Fibroblast of gingiva (primary cell): ENCODE measurements around the gene UBXN6.
A peak's percentile ranks its signal among the peaks of the same experiment; 100 is the strongest.

Experiments used
- DNase-seq: peaks from one replicate; pipeline ENCODE4 v3.0.0-alpha.2; 2011; ENCODE audit warnings: low read depth

UBXN6 gene, protein sequence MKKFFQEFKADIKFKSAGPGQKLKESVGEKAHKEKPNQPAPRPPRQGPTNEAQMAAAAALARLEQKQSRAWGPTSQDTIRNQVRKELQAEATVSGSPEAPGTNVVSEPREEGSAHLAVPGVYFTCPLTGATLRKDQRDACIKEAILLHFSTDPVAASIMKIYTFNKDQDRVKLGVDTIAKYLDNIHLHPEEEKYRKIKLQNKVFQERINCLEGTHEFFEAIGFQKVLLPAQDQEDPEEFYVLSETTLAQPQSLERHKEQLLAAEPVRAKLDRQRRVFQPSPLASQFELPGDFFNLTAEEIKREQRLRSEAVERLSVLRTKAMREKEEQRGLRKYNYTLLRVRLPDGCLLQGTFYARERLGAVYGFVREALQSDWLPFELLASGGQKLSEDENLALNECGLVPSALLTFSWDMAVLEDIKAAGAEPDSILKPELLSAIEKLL

DNA sequence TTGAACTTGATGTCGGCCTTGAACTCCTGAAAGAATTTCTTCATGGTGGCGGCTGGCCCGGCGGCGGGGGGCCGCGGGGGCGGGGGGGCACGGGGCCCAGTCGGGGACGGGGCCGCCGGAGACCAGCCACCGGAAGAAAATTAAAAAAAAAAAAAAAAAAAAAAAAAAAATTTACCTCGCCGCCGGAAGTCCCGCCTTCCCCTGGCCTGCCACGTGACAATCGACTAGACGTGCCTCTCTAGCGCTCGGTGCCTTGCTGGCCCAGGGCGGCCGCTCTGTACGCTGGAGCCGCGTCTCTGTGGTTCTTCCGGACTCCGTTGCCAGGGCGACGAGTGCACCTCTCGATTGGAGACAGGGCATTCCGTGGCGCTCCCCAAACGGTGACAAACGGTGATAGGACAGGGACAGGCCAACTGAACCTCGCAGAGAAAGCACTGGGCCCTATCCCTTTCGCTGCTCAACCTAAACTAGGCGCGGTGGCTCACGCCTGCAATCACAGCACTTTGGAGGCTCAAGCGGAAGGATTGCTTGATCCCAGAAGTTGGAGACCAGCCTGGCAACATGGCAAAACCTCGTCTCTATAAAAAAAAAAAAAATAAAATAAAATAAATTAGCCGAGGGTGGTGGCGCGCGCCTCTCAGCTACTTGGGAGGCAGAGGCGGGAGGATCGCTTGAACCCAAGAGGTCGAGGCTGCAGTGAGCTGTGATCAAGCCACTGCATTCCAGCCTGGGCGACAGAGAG lies at the start of gene UBXN6:
Gene UBXN6 (minus strand): TSS at position 141 of the 742 bp plus-strand sequence. CDS start 97 bp downstream, at position 44.
- peak; percentile 100 for DNase-seq

DNA sequence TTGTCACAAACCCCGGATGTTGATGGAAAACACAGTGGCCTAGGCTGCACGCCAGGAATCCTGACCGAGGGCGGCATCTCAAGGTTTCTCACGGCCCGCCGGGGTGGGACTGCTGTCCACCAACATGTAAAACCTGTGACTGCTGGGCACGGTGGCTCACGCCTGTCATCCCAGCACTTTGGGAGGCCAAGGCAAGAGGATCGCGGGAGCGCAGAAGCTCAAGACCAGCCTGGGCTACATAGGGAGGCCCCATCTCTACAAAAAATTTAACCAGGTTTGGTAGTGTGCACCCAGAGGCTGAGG lies 49.5 kb upstream of the UBXN6 start:
- no peak for DNase-seq

DNA sequence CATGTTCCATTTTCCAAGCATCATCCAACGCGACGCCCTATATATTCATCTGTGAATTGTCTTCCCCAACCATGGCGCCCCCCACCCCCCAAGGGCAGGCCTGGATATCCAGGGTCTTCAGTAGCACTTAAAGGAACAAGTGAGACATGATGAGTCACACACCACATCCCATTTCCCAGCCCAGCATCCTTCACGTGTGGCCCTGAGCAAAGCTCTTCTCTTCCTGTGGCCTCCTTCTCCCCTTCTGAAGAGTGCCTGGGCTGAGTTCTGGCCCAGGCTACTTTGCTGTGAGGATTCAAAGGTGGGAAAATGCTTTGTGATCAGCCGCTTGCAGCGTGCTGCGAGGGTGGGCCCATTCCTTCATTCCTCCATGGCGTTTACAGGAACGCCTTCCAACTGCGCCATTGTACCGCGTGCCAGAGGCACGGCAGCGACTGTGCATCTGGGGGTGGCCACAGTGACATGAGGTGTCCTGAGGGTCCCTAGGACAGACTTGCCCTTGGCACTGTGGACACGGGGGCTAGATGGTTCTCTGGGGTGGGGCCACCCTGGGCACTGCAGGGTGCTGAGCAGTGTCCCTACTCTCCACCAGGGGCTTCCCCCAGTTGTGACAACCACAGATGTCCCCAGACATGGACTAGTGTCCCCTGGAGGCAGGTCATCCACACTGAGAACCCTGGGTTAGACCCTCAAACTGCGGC lies 49.0 kb upstream of the UBXN6 start:
- no peak for DNase-seq

DNA sequence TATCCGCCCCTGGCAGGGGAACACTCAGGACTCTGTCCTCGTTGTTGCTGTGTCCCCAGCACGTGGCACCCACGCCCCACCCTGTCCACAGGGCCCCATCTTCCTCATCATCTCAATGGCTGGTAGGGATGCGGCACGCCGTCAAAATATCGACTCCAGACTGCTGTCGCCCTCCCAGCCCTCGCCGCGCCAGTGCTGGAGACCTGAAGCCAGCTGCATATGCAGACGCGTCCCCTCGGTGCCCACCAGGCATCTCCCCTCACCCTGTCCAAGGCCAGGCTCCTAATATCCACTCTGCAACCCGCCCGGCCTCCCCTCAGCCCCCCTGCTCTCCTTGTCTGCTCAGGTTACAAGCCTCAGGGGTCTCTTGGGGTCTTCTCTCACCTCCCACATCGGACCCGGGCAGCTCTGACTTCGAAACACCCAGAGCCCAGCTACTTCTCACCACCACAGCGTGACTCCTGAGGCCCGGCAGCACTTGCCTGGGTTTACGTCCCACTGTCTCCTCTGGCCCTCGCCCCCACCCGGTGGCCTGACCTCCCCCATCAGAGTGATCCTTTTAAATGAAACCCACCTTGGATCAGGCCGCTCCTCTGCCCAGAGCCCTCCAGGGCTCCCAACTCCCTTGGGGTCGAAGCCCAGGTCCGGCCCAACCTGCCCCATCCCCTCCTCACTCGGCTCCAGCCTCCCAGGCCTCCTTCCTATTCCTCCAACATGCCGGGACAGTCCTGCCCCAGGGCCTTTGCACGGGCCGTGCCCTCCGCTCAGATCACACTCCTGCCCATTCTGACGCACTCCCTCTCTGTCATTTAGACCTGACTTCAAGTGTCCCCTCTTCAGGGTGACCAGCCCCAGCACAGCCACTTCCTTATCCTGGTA lies 48.2 kb upstream of the UBXN6 start:
- no peak for DNase-seq

DNA sequence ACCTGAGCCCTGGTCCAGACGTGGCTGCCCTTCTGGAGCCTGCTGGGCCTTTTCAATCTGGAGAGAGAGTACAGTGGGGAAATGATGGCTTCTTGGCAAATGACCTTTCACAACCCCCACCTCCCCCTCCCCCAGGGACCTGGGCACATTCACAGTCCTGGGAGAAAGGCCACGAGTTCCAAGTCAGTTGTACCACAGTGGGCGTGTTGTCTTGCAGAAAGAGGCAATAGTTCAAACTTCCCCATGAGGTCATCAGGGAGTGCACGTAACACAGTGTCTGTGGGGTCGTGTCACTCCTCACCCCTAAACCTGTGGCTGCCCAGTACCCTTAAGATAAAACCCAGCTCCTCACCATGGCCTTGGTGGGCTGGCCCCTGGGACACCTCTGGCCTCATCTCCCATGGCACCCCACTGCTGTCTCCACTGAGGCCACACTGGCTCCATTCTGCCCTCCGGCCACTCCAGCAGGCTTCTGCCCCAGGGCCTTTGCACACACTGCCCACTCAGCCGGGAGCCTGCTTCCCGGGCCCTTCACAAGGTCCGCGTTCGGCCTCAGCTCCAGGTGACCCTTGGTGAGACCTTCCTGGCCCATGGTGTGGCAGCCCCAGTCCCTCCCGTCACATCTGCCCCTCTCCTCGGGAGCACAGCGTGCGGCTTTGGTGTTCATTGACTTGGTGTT lies 47.4 kb upstream of the UBXN6 start:
- peak; percentile 26 for DNase-seq

DNA sequence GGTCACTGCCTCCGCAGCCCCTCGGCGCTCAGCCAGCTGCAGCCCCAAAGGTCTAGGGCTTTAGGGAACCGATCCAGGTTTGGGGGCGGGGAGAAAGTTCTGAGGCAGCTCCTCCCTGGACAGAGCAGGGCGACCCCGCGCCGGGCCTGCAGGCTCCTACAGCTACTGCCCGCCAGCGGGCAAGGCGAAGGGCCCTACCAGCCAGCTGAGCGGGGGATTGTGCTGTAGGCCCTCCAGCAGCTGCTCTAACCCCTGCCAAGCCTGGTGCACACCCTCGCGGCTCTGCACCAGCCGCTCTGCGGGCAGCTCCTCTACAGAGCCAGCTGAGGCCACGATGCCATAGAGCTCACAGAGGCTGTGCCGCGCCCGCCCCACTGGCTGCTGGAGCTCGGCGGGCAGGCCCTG lies 46.7 kb upstream of the UBXN6 start:
- DNase-seq, result no peak

DNA sequence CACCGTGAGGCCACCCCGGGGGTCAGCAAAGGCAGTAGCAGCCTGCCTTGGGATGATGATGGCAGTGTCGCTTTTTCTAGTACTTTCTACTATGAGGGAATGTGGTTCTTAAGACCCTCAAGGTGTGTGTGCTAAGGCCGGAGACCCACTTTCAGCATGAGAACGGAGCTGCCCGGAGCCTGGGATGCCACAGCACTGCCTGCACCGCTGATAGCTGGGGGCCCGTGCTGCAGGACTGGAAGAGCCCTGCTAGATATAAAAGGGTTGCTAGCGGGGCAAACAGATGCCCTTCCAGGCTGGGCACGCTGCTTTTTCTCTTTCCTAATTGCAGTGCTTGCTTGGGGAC lies 46.2 kb upstream of the UBXN6 start:
- DNase-seq, result no peak

DNA sequence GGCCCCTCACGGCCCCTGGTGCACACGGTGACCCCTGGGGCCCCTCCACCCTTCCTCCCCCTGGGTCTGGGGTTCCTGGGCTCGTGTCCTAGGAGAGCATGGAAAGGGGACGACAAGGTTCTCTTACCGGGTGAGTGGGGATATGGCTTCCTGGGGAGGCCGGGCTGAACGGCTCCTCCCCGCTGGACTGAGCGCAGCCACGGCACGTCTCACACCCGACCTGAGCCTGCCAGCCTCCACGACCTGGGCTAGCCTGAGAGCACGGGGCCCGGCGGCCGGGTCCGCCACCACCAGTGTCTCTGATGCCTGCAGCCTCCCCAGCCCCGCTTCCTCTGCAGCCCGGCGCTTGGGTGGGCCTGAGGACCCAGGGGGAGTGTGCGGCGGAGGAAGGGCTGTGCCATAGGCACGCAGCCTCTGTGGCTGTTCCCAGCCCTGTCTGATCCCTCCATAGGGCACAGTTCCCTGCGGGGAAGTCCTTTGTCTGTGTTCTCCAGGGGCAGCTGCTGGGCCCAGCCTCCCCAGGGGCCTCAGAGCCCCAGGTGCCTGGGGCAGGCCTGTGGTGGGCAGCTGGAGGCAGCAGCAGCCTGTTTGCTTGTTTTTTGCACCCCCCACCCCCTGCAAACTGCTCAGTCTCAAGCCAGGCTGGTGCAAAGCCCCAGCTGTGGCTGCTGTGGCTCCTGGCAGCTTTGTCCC lies 45.7 kb upstream of the UBXN6 start:
- DNase-seq, result no peak

DNA sequence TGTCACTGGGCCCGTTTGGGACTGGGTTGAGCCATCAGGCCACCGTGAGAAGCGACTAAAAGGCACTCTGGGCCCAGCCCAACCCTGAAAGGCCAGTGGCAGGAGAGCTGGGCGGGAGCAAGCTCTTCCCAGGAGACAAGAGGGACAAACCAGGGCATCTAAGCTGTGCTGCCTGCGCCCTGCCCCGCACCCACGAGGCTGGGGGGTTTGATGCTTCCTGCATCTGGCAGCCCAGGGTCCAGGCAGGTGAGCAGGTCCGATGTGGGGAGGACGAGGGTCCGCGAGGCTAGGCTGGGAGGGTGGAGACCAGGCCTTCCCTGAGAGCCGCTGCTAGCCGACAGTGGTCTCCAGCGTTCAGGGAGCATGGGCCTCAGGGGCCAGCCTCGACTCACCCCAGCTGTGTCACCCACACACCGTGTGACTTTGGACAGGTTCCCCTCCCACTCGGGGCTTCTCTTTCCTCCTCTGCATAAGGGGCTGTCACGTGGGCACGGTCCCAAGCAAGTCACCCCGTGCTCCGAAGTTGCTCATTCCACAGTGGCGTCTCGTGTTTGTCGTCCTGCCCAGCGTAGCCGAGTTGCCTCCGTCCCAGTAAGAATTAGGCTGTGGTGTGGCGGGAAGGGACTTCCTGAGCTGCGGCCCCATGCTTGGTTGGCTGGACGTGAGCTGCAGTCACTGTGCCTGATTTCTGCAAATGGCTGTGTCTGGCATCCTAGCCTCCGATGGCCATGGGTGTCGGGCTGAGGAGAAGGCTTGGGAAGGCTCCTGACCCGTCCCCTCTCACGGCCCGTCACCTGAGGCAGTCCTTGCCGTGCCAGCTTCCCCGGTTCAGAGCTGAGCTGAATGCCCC lies 44.9 kb upstream of the UBXN6 start:
- DNase-seq, result no peak

DNA sequence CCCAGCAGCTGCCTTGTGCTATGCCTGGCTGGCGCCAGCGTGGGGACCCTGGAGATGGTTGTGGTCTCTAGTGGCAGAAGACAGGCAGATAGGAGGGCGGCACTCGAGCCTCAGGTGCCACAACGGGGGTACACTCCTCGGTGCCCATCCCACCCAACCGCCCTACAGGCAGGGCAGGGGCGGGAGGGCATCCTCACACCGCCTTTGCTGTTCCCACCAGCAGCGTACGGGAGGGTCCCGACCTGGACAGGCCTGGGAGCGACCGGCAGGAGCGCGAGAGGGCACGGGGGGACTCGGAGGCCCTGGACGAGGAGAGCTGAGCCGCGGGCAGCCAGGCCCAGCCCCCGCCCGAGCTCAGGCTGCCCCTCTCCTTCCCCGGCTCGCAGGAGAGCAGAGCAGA lies 44.1 kb upstream of the UBXN6 start:
- DNase-seq, result no peak

DNA sequence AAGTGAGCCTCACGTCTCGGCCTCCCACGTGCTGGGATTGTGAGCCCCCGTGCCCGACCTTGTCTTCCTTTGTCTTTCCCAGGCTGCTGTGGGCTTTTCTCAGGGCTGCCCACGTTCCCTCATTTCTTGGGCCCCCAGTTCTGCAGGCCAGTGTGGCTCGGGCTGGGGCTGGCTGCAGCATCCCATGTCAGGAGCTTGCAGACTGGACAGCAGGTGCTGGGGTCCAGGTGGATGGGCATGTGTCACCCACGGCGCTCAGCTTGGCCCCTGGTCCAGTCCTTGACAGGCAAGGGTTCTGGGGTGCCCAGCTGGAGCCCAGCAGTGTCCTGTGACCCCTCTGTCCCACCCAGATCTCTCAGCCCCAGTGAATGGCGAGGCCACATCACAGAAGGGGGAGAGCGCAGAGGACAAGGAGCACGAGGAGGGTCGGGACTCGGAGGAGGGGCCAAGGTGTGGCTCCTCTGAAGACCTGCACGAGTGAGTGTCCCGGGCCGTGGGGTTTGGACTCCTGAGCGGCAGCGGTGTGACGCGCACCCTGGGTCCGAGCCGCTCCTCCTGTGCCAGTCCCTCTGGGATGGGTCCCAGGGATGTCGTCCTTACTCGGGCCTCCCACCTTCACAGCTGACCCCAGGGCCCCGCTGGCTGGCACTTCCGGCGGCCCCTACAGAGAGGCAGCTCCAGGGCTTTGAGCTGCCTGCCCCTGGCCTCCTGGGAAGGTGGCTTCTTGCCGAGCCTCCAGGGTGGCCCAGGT lies 43.4 kb upstream of the UBXN6 start:
- DNase-seq, result no peak

DNA sequence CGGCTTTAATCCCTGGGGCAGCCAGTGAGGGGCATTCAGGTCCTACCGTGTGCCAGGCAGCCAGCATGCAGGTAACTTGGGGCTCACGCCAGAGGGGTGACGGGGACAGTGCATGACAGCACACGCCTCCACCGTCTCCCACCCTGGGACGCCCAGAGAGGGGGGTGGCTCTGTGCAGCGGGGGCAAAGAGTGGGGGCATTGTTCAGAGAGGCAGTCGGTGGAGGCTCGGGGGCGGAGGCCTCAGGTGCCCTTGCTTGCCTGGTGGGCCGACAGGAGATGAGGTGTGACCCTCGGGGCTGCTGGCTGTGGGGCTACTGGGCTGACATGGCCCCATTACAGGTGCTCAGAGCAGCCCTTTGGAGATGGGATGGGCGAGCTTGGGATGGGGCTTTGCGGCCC lies 42.3 kb upstream of the UBXN6 start:
- DNase-seq, result no peak

DNA sequence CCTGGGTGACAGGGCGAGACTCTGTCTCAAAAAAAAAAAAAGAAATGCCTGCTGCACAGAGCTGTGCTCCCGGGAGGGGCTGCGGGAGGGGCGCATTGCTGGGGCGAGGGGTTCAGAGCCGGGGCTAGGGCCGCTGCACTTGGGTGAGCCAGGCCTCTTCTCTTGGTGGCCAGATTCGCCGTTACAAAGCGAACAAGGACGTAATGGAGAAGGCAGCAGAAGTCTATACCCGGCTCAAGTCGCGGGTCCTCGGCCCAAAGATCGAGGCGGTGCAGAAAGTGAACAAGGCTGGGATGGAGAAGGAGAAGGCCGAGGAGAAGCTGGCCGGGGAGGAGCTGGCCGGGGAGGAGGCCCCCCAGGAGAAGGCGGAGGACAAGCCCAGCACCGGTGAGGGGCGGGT lies 41.7 kb upstream of the UBXN6 start:
- DNase-seq, result no peak

DNA sequence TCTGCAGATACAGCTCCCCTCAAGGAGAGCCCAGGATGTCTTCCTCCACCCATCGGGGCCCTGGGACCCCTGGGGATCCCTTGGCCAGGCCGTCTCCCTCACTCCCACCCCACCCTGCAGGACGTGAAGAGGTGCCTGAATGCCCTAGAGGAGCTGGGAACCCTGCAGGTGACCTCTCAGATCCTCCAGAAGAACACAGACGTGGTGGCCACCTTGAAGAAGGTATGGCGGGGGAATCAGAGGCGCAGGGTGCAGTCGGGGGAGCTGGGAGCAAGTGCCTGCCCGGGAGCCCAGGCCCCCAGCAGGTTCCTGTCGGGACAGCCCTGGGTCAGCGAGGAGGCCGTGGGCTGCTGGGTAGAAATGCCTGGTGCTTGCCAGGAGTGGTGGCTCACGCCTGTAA lies 41.1 kb upstream of the UBXN6 start:
- no peak for DNase-seq

DNA sequence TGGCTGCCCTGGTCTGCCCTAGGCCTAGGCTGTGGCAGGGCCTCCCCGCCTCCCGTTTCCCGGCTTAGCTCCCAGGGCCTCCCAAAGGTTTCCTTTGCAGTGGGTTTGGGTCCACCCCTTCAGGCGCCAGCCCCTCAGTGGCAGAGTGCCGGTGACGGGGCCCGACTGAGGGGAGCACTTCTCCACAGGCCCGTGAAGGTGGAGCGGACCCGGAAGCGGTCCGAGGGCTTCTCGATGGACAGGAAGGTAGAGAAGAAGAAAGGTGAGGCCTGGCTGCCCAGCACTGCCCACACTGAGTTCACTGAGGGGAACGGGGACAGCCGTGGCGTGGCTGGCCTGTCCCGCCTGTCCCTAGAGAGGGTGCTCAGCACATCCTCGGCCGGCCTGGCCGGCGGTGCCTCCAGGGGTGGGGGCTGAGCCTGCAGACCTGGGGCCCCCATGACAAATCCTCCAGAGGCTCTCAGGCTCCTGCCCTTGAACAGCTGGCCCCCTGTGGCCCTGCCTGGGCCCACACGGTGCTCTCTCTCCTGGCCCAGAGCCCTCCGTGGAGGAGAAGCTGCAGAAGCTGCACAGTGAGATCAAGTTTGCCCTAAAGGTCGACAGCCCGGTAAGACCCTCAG lies 40.3 kb upstream of the UBXN6 start:
- no peak for DNase-seq

DNA sequence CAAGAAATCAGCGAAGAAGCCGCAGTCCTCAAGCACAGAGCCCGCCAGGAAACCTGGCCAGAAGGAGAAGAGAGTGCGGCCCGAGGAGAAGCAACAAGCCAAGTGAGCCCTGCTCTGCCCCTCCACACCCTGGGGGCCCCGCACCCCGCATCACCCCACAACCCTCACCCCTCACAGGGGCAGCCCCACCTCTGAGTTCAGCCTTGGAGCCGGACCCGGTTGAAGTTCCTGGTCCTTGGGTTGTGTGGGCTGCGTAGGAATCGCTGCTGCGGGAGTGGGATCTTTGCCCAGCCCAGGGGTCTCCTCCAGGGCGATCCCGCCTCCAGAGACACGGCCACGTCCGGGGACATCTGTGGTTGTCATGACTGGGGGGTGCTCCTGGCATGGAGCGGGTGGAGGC lies 38.7 kb upstream of the UBXN6 start:
- DNase-seq, result no peak

DNA sequence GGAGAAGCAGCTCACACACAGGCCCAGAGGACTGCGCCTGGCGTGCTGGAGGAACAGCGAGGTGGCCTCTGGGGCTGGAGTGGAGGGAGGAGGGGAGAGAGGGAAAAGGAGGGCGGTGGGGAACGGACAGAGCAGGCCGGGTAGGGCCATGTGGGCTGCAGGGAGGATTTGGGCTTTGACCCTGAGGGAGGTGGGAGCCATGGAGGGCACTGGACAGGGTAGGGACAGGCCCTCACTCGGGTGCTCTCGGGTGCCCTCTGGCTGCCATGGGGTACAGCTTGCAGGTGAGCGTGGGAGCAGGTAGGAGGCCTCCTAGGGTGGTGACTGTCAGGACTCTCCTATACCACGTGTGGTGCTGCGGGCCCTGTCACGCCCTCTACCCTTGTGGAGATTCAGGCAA lies 37.9 kb upstream of the UBXN6 start:
- DNase-seq, result no peak

DNA sequence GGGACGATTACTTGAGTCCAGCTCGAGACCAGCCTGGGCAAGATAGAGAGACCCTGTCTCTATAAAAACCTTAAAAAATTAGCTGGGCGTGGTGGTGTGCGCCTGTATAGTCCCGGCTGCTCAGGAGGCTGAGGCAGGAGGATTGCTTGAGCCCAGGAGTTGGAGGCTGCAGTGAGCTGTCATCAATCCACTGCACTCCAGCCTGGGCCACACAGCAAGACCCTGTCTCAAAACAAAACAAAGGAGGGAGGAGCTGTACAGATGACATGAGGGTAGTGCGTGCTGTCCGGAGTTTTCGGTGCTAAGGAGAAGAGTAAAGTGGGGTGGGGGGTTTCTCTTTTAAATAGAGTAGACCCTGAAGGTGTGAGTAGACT lies 37.1 kb upstream of the UBXN6 start:
- DNase-seq, result no peak
